ENCODE results near the gene SCRN1. TPM values are rescaled to one million over a fixed set of nuclear protein-coding genes. Genes with fewer than 3 reads are reported as not detected.

Gene SCRN1
- total RNA-seq, 1 experiment from 2014 or later: 88.6 TPM

DNA sequence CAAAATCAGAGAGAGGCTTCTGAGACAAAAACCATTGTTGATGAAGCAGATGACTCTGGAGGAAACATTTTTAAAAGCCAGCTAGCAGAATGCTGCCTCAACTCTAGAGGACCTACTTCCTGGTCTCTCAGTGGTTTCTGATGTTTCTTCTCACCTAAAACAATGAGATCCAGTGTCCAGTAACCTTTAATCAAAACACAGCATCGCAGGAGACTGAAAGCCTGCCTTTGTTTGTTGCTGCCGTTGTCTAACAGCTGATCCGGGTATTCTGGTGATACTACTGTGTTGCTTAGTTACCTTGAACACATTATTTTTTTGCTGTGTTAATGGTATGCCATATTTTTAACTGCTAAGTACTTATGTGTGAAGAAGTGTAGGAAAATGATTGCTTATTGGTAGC lies 112.4 kb downstream of the SCRN1 start:
- H3K4me2 ChIP-seq (ENCODE audit: low read depth, low read length, poor library complexity, severe bottlenecking): no peak overlapping the region
- peaks cover 3% of the 10 kb centered on the region for H3K4me1 ChIP-seq (ENCODE audit: low read length)
- H3K9me3 ChIP-seq (ENCODE audit: low read length): no peaks in the 10 kb centered on the region
- H3K4me3 ChIP-seq (ENCODE audit: low read length): no peak overlapping the region
- no peaks in the 10 kb centered on the region for H3K79me2 ChIP-seq (ENCODE audit: low read length)
- H2AFZ ChIP-seq (ENCODE audit: low read length): no peak overlapping the region
- no peaks in the 10 kb centered on the region for H4K20me1 ChIP-seq (ENCODE audit: insufficient read depth, low read depth, low read length)
- H3K9ac ChIP-seq (ENCODE audit: low read length): no peak overlapping the region
- H3K36me3 ChIP-seq (ENCODE audit: insufficient read depth, low read length): no peaks in the 10 kb centered on the region
- DNase-seq: no peak
- no peak overlapping the region for H3K27ac ChIP-seq (ENCODE audit: low read length)
- H3K27me3 ChIP-seq (ENCODE audit: low read length): no peaks in the 10 kb centered on the region
- H3K9me2 ChIP-seq (replicated peaks; ENCODE audit: insufficient read depth, low read length): no peaks in the 10 kb centered on the region

GRCh38 chr7:29875741-29876140 lies 113.9 kb downstream of the SCRN1 start:
- no peak overlapping the region for H3K4me3 ChIP-seq (ENCODE audit: low read length)
- no peak overlapping the region for H3K4me2 ChIP-seq (ENCODE audit: low read depth, low read length, poor library complexity, severe bottlenecking)
- H2AFZ ChIP-seq (ENCODE audit: low read length): no peak overlapping the region
- no peak overlapping the region for H3K27ac ChIP-seq (ENCODE audit: low read length)
- no peaks in the 10 kb centered on the region for H3K79me2 ChIP-seq (ENCODE audit: low read length)
- no peaks in the 10 kb centered on the region for H4K20me1 ChIP-seq (ENCODE audit: insufficient read depth, low read depth, low read length)
- H3K36me3 ChIP-seq (ENCODE audit: insufficient read depth, low read length): no peaks in the 10 kb centered on the region
- no peaks in the 10 kb centered on the region for H3K9me2 ChIP-seq (replicated peaks; ENCODE audit: insufficient read depth, low read length)
- peaks cover 3% of the 10 kb centered on the region for H3K4me1 ChIP-seq (ENCODE audit: low read length)
- no peak for DNase-seq
- H3K27me3 ChIP-seq (ENCODE audit: low read length): no peaks in the 10 kb centered on the region
- H3K9me3 ChIP-seq (ENCODE audit: low read length): no peaks in the 10 kb centered on the region
- no peak overlapping the region for H3K9ac ChIP-seq (ENCODE audit: low read length)

- Histone ChIP-seq H3K4me1 (ENCODE audit: low read length) (peaks cover 3% of the 10 kb centered on the region), H2AFZ (ENCODE audit: low read length) (no peak overlapping the region), H3K4me3 (ENCODE audit: low read length) (no peak overlapping the region), H3K9ac (ENCODE audit: low read length) (no peak overlapping the region), H4K20me1 (ENCODE audit: insufficient read depth, low read depth, low read length) (no peaks in the 10 kb centered on the region), H3K36me3 (ENCODE audit: insufficient read depth, low read length) (no peaks in the 10 kb centered on the region), H3K79me2 (ENCODE audit: low read length) (no peaks in the 10 kb centered on the region), H3K27ac (ENCODE audit: low read length) (no peak overlapping the region), H3K9me3 (ENCODE audit: low read length) (no peaks in the 10 kb centered on the region), H3K27me3 (ENCODE audit: low read length) (no peaks in the 10 kb centered on the region), H3K4me2 (ENCODE audit: low read depth, low read length, poor library complexity, severe bottlenecking) (no peak overlapping the region), H3K9me2 (replicated peaks; ENCODE audit: insufficient read depth, low read length) (no peaks in the 10 kb centered on the region)
- DNase-seq: no peak
Observed at GRCh38 chr7:29873644-29874294, 115.8 kb downstream of the SCRN1 start.

GRCh38 chr7:29871787-29872398 lies 117.7 kb downstream of the SCRN1 start:
- no peak overlapping the region for H3K4me2 ChIP-seq (ENCODE audit: low read depth, low read length, poor library complexity, severe bottlenecking)
- no peaks in the 10 kb centered on the region for H3K27me3 ChIP-seq (ENCODE audit: low read length)
- H3K4me1 ChIP-seq (ENCODE audit: low read length): no peaks in the 10 kb centered on the region; the same call in 1 of the 2 replicates
- H3K9me3 ChIP-seq (ENCODE audit: low read length): no peaks in the 10 kb centered on the region
- H3K4me3 ChIP-seq (ENCODE audit: low read length): no peak overlapping the region
- no peak overlapping the region for H3K9ac ChIP-seq (ENCODE audit: low read length)
- H4K20me1 ChIP-seq (ENCODE audit: insufficient read depth, low read depth, low read length): no peaks in the 10 kb centered on the region
- no peak for DNase-seq
- no peak overlapping the region for H3K27ac ChIP-seq (ENCODE audit: low read length)
- no peaks in the 10 kb centered on the region for H3K9me2 ChIP-seq (replicated peaks; ENCODE audit: insufficient read depth, low read length)
- H3K36me3 ChIP-seq (ENCODE audit: insufficient read depth, low read length): no peaks in the 10 kb centered on the region
- H2AFZ ChIP-seq (ENCODE audit: low read length): no peak overlapping the region
- H3K79me2 ChIP-seq (ENCODE audit: low read length): no peaks in the 10 kb centered on the region

Small RNA genes lying within 50 kb of the gene (small RNA-seq; reads per million reads assigned to genes)
- 0.20 reads per million for gene RF01210

Other genes with a start within 250 kb of the SCRN1 start
- not detected in 2 replicates for gene WIPF3, start 183.3 kb downstream of the SCRN1 start, total RNA-seq (2014; rRNA removed; shearing (Covaris generic); ENCODE audit: low replicate concordance)
- gene FKBP14, start 36.9 kb upstream of the SCRN1 start, total RNA-seq (2014; rRNA removed; shearing (Covaris generic); ENCODE audit: low replicate concordance): 9.0 and 13.5 TPM in 2 replicates
- gene PLEKHA8, start 38.6 kb upstream of the SCRN1 start, total RNA-seq (2014; rRNA removed; shearing (Covaris generic); ENCODE audit: low replicate concordance): 28.1 and 41.0 TPM in 2 replicates
- gene MTURN, start 145.2 kb upstream of the SCRN1 start, total RNA-seq (2014; rRNA removed; shearing (Covaris generic); ENCODE audit: low replicate concordance): 80.2 and 89.4 TPM in 2 replicates